ENCODE measurements around the gene MYO7A.

Gene MYO7A

DNA sequence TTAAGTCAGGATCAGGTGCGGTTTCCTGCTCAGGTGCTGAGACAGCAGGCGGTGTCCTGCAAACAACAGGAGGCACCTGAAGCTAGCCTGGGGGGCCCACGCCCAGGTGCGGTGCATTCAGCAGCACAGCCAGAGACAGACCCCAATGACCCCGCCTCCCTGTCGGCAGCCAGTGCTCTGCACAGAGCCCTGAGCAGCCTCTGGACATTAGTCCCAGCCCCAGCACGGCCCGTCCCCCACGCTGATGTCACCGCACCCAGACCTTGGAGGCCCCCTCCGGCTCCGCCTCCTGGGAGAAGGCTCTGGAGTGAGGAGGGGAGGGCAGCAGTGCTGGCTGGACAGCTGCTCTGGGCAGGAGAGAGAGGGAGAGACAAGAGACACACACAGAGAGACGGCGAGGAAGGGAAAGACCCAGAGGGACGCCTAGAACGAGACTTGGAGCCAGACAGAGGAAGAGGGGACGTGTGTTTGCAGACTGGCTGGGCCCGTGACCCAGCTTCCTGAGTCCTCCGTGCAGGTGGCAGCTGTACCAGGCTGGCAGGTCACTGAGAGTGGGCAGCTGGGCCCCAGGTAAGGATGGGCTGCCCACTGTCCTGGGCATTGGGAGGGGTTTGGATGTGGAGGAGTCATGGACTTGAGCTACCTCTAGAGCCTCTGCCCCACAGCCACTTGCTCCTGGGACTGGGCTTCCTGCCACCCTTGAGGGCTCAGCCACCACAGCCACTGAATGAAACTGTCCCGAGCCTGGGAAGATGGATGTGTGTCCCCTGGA is at the start of gene MYO7A:
TSS of gene MYO7A (plus strand) at position 327 of the 772 bp plus-strand sequence. CDS start 2,389 bp downstream, outside the sequence.
- no peak for DNase-seq (ENCODE audit: low read depth)

DNA sequence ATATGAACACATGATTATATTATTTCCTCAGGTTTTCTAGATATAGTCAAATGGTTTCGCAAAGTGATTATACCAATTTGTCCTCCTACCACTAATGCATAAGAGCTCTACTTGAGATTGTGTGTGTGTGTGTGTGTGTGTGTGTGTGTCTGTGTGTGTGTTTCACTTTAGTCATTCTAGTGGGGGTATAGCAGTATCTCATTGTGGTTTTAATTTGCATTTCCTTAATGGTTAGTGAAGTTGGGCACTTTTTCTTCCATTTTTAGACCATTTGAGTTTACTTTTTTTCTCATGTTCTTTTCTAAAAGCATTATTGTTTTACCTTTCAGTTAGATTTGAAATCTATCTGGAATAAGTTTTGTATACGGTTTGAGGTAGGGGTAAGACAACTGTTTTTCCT is 48.4 kb upstream of the MYO7A start:
- DNase-seq (ENCODE audit: low read depth) = no peak

DNA sequence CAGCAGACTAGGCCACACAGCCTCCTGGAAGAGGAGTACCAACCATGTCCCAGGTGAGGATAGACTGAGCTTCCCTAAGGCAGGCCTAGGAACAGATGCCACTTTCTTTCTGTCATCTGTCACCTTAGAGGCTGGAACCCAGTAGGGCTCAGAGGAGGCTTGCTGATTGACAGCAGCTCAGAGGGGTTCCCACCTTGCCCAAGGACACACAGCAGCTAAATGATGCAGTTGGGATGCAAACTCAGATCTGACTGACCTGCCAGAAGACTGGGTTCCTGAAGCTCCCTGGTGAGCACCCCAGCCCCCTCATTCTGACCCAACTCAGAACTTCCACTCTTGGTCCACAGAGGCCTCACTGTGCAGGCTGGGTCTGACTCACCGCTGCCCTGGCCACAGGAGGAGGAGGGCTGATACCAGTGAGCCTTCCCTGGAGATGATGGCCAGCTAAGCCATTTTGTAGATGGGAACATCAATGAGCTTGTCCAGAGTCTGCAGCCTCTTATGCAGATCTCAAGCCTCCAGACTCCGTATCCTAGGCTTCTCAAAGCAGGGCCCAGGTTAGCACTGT is 47.3 kb upstream of the MYO7A start:
- no peak for DNase-seq (ENCODE audit: low read depth)

DNA sequence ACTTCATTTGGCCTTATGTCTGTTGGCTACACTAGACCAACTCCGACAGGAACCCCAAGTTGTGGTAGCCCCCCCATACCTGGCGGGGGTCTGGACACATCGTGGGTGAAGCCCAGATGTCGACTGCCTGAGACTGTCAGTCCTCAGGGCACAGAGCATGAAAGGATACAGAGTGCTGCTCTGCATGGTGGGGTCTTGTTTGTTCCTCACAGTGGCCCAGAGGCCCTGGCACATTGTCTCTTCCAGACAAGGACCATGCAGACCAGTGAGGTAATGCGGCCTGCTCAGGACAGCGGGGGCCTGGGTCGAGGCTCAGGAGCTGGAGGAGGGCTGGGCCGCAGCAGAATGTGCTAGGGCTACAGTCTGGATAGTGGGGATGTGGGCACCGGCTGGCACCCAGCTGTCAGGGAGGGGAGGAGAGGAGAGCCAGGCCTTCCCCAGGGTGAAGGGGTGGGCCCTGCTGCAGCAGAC is 46.6 kb upstream of the MYO7A start:
- no peak for DNase-seq (ENCODE audit: low read depth)

DNA sequence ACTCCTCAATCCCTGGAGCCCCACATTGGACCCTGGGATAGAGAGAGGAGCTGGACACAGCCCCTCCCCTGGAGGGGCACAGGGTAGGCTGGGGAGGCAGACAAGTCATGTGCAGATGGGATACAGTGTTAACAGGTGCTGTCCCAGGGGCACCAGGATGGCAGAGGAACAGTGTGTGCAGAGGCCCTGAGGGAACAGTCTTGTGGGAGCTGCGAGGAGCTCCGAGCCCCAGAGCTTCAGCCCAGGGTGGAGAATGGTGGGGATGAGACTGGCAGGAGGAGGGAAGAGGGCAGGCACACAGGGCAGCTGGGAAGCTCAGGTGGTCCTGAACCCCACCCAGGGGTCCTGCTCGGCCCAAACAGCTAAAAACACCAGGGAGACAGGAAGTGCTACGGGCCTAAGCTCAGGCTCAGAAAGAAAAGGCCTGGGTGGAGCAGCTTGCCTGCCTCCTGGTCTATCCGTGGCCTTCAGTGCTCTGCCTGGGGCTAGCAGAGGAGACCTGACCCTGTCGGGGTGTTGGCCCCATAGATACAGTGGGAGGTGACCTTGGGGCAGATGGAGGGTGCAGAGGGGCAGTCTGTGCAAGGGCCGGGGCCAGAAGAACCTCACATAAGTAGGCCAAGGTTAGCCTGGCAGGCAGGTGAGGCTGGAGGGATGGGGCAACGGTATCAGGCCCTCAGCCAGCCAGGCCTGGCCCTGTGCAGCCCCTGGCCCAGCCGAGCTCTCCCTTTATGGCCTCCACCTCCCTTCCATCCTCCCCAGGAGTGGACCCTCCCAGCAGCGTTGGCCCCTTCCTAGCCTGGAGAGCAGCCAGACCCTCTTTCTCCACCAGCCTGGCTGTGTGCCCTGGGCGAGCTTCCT is 45.8 kb upstream of the MYO7A start:
- no peak for DNase-seq (ENCODE audit: low read depth)

DNA sequence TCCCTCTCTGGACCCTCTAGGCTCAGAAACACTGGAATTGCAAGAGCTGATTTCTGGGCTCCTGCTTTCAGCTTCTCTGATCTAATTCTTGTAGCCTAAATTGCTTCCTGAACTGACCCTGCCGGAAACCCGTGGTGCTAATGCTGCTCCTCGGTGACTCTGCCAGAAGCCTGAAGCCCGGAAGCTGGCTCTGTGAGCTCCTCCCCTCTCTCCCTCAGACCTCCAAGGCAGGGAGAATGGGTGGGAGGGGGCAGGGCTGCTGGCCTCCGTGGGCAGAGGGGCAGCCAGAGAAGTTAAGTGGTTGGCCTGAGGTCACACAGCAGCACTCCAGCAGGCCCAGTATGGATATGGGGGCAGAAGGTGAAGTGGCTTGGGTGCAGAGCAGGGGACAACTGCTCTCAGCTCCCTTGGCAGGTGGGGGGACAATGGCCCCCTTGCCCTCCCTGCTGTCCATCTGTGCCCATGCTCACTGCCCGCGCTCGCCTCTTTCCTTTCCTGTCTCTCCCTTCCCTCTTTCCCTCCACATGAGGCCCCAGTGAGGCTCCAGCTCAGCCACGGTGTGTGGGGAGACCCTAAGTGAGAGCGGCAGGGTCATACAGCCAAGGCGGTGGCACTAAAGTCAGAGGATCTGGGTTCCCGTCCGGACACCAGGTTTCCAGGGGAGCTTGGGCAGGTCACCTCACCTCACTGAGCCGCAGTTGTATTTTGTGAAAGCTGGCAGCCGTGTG is 45.0 kb upstream of the MYO7A start:
- no peak for DNase-seq (ENCODE audit: low read depth)

DNA sequence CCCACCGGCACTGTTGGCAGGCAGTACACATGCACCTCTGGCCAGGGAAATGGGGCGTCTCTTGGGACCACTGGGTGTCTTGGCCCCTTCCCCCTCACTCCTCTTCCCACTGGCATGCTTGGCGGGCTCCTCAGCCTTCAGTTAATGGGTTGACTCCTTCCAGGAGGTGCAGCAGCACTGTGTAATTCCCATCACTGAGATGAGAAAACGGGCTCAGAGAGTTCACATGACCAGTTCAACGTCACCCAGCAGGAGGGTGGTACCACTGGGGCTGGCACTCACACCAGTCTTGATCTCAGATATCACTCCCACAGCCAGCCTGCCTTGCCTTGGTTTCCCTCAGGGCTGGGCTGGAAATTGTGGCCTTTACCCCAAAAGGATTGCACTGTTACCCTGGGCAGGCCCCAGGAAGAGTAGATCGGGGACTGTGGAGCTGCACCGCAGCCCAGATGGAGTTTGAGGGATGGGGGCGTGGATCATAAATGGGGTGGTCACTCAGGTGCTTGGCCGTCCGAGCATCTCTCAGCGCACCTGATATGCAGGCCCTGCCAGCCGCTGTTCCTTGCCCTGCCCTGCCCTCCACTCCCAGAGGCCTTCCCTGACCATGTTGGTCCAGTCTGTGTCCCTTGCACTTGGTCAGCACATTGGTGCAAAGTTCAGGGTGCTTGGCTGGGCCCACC is 44.3 kb upstream of the MYO7A start:
- no peak for DNase-seq (ENCODE audit: low read depth)

DNA sequence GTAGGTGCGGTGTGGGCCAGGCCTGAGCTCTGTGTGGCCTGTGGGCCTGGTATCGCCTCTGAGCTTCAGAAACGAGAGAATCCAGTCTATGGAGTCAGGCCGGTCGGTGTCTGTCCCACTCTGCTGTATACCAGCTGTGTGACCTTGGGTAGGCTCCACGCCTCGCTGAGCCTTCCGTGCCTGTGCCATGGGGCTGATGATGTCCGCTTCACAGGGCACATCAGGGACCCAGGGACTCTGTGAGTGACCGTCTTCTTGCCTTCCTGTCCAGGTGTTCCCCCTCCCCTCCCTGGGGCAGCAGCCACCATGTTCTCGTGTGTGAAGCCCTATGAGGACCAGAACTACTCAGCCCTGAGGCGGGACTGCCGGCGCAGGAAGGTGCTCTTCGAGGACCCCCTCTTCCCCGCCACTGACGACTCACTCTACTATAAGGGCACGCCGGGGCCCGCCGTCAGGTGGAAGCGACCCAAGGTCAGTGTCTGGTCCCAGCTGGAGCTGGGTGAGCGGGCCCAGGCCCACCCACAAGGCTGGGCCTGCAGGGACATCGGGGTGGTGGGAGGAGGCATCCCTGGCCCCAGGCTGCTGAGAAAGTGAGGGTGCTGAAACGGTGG is 43.4 kb upstream of the MYO7A start:
- no peak for DNase-seq (ENCODE audit: low read depth)

DNA sequence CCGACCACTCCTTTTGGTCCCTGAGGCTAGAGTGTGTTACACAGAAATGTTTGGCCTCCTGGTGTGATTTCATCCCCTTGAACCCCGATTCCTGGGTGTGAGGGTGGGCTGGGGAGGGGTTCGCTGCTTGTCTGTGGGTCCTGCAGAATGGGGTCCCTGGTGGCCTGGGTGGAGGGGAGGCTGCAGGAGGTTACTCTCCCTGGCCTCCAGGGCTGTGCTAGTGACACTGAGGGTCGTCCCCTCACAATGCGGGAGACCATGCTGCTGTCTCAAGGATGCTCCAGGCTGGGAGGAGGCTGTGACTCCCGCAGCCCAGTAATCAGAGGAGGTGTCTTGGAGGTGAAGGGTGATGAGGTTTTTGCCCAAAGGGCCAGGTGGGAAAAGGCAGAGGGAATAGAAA is 42.4 kb upstream of the MYO7A start:
- no peak for DNase-seq (ENCODE audit: low read depth)

DNA sequence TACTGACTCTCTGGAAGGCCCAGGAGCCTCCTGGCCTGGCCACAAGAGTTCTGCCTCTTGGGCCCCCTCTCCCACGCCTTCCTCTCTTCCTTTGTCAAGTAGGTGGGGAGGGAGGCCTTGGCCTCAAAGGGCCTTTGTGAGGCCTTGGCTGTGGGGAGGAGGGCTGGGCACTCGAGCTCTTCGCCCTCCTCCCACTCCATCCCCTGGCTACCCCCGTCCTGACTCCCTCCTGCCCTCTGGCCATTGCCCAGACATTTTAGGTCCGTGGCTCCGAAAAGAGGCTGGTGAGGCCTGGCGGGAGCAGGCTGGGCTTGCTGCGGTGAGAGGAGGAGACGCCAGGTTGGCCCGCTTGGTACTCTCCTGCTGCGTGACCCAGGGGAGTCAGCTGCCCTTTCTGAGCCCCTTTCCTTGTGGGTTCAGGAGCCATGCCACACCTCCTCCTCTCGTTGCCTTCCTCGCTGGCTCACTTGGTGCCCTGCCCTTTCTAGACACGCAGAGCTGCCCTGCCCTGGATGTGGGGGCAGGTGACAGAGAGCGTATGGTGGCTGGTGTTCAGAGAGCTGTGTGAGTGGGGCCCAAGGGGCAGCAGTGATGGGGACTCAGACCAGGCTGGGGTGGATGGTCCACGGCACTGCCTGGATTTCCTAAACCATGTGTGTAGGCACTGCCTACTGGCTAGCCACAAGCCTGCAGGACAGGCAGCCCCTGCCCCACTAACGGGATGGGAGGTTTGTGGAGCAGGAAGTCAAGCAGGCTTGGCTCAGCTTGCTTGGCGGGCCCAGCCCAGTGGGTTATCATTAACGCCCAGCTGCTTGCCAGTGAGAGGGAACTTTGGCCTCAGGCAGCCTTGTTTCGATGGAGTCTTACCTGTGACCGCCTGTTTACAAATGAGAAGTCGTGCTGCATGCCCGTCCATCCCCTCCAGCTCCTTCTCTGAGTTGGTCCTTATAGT is 41.2 kb upstream of the MYO7A start:
- DNase-seq (ENCODE audit: low read depth) = no peak

DNA sequence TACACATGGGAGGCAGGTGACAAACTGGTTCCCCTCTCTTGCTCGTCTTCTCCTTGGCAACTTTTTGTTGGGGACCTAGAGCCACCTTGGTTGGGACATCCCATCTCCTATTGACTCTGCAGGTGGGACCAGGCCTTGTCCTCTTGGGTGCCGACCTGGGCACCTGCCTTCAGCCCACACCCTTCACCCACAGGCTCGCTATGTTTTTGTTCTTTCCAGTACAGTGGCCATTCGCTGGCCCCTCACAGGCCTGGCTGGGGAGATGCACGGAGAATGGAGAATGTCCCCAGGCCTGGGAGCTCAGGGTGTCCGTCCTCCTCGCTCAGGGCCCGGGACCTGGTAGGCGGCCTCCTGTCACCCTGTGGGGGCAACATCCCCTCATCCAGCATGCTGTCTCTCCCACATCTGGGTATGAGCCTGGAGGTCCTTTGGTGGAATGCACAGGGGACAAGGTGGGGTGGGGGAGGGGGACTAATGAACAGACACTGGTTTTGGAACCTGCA is 40.3 kb upstream of the MYO7A start:
- no peak for DNase-seq (ENCODE audit: low read depth)

DNA sequence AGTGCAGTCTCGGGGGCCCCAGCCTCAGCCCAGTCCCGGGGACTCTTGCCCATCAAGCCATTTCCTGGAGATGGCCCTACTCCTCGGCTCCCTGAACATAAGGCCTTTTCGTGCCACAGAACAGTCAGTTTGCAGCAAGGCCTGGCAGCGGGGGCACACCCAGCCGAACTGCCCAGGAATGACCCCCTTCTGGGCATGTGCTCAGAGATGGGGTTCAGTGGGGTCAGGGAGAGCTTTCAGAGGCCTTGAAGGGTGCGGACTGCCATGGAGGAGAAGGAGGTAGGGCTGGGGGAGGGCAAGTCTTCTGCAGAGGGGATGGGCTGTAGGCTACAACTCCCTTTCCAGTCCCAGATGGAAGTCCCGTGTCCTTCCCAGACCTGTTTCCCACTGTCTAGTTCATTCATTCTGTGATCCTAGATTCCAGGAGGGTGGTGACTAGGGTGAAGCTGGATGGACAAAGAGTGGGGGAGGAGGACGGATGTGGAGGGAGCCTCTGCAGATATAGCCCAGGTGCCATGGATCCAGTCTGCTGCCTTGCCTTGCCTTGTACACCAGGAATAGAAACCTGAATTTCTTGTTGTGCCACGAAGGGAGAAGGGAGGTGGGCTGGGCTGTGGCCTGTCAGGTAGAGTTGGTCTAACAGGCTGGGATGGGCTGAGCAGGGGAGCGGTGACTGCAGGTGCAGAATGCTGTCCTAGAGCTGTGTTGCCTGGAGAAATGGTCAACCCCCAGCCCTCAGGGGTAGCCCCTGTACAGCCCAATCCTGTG is 39.6 kb upstream of the MYO7A start:
- no peak for DNase-seq (ENCODE audit: low read depth)

DNA sequence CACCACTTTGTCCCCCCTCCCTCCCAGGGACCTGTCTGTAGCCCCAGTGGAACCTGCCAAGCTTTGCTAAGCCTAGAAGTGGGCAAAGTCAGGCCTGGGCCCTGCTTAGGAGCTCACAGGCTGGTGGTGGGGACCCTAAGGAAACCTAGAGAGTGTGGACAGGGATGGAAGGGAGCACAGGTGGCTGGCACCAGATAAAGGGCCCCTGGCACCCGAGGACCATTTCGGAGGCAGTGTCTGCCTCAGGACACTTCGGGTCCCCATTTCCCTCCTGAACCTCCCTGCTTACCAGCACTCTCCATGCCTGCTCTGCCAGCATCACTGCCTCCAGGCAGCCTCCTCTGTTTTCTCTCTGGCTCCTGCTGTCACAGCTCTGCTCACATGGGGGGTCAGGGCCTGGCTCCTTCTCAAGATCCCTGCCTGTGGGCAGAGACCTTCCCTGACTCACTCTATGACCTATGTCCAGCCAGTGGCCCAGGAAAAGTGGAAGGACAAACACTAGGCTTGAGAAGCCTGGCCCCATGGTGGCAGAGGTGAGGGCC is 39.0 kb upstream of the MYO7A start:
- DNase-seq (ENCODE audit: low read depth) = no peak

DNA sequence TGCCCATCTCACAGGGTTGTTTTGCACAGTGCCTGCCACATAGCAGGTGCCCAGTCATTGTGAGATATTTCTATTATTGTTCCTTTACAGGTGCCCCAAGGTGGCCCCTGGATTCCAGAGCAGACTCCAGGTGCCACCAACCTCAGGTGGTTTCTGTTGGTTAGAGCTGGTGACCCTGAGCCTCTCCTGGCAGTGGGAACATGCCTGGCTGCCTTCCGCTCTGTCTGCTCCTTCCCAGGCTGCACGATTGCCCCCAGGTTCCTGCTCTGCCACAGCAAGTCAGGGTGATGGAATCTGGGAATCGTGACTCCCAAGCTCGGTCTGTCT is 38.0 kb upstream of the MYO7A start:
- DNase-seq (ENCODE audit: low read depth) = no peak

DNA sequence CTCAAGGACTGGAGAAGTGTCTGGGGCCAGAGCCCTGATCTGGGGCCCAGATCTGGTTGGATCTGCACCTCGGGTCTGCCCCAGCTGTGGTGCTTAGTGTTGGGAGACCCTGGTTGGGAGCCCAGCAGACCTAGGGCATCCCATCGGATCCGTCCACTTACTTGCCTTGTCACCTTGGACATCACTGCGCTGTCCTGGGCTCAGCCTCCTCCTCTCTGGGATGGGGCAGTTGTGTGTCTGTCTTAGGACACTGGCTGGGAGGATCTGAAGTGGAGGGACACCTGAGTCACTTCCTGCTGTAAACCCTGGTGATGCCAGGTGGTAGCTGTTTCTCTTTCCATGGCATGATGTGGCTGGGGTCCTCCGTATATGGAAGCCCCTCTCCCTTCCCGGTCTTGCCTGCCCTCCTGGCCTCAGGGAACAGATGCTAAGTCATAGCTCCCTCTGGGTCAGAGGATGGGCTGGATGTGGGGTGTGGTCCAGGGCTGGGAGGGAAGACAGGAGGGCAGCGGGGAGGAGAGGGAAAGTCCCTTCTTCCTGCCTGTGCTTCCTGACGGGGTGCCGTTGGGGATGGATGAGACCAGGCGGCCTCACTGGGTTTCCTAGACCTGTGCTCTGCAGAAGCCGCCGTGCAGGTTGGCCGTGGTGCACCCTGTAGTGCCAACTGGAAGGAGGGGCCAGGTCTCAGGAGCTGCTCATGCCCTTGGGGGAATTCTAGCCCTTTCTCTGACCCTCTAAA is 37.5 kb upstream of the MYO7A start:
- DNase-seq (ENCODE audit: low read depth) = no peak

DNA sequence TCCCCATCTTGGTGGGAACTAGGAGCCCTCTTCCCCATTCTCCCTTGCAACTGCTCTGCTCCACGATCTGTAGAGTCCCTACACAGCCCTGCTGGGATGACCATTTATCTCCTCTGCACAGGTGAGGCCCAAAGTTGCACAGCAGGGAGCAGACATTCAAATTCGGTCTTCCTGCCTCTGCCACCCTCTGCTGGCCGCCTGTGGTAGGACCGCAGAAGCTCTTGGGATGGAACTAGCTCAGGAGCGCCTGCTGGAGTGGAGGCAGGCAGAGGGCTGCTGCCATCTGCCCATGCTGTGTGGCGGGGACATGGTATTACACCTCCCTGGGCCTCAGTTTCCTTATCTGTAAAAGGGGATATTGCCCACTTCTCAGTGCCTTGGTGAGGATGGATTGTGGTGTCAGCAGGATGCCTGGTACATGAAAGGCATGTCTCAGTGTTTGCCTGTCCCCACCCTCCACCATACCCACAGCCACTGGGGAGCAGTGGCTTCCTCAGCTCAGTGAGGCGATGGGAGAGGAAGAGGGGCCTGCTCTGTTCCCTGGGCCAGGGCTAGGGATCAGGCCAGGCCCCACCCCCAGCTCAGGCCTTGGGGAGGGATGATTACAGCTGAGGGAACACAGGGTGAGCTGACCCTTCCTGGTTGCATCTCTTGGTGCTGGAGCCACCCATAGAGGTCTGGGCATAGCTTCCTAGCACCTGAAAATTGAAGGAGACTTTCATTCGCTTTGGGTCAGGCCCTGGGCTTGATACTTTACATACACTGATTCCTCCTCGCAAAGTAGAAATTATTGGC is 36.7 kb upstream of the MYO7A start:
- DNase-seq (ENCODE audit: low read depth) = peak; percentile 54

DNA sequence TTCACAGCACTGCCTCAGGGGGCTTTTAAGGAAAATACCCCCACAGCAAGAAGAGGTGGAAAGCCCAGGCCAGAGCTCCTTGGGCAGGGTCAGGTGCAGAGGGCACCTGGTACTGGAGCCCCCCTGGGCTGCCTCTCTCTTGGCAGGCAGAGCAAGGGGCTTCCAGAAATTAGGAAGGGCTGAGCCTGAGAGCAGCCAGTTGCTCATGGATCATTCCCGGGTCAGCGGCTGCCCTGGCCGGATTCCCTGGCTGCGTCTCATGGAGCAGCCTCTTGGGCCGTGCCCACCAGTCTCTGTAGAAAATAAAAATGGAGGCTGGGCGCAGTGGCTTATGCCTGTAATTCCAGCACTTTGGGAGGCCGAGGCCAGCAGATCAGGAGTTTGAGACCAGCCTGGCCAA is 35.7 kb upstream of the MYO7A start:
- DNase-seq (ENCODE audit: low read depth) = no peak

Data from activated T-helper 9 cell treated with anti-CD3 and anti-CD28 coated beads, Interleukin-2, amount 50 U/mL, for 16 hours (primary cell).